ENCODE measurements around the gene ZNF408.

Gene ZNF408

DNA sequence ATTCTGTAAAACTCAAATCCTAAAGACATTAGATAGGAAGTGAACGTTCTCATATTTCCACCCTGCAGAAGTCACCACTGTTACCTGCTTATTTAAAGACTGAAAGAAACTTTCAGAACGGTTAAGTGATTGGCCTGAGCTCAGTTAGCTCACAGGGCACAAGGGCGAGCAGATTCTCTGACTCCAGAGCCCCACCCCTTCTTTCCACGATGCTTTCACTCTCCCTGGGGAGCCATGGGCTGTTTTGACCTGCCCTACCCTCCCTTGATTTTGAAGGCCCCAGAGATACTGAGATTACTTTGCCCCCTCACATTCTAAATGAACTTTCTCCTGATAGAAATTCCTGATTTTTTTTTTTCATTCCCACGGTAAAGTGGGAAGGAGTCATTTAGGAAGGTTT, 34.3 kb upstream of the ZNF408 start:
- H3K9ac ChIP-seq (ENCODE audit: low read depth, low read length), result no peak overlapping the region
- no peak overlapping the region for H2AFZ ChIP-seq (ENCODE audit: low read depth, low read length)
- H3K9me3 ChIP-seq (ENCODE audit: insufficient read depth, low read length, severe bottlenecking), result no peaks in the 10 kb centered on the region
- TF ChIP-seq EZH2 (IDR thresholded peaks at IDR 0.05; ENCODE audit: borderline replicate concordance, low read depth, low read length, severe bottlenecking), result no peak
- TF ChIP-seq, protein P1, sequence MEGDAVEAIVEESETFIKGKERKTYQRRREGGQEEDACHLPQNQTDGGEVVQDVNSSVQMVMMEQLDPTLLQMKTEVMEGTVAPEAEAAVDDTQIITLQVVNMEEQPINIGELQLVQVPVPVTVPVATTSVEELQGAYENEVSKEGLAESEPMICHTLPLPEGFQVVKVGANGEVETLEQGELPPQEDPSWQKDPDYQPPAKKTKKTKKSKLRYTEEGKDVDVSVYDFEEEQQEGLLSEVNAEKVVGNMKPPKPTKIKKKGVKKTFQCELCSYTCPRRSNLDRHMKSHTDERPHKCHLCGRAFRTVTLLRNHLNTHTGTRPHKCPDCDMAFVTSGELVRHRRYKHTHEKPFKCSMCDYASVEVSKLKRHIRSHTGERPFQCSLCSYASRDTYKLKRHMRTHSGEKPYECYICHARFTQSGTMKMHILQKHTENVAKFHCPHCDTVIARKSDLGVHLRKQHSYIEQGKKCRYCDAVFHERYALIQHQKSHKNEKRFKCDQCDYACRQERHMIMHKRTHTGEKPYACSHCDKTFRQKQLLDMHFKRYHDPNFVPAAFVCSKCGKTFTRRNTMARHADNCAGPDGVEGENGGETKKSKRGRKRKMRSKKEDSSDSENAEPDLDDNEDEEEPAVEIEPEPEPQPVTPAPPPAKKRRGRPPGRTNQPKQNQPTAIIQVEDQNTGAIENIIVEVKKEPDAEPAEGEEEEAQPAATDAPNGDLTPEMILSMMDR (IDR thresholded peaks at IDR 0.05; ENCODE audit: borderline replicate concordance, extremely low read depth, low read length, poor library complexity, severe bottlenecking), result no peak
- H3K79me2 ChIP-seq (ENCODE audit: insufficient read depth, low read length), result no peaks in the 10 kb centered on the region
- no peak overlapping the region for H3K4me3 ChIP-seq (ENCODE audit: low read depth in 1 of 2, low read length in 2 of 2)
- peaks cover 11% of the 10 kb centered on the region for H4K20me1 ChIP-seq (ENCODE audit: insufficient read depth, low read length)
- no peak overlapping the region for H3K27ac ChIP-seq (ENCODE audit: low read length)
- H3K4me1 ChIP-seq (ENCODE audit: insufficient read depth, low read length), result peaks cover 39% of the 10 kb centered on the region
- no peaks in the 10 kb centered on the region for H3K27me3 ChIP-seq (ENCODE audit: insufficient read depth, low read length, poor library complexity)
- peaks cover 82% of the 10 kb centered on the region for H3K36me3 ChIP-seq (ENCODE audit: insufficient read depth, low read length)
- no peak overlapping the region for H3K4me2 ChIP-seq (ENCODE audit: insufficient read depth, low read length)
- DNase-seq (no peak), ATAC-seq (ENCODE audit: insufficient read depth, low read depth) (no peak)

DNA sequence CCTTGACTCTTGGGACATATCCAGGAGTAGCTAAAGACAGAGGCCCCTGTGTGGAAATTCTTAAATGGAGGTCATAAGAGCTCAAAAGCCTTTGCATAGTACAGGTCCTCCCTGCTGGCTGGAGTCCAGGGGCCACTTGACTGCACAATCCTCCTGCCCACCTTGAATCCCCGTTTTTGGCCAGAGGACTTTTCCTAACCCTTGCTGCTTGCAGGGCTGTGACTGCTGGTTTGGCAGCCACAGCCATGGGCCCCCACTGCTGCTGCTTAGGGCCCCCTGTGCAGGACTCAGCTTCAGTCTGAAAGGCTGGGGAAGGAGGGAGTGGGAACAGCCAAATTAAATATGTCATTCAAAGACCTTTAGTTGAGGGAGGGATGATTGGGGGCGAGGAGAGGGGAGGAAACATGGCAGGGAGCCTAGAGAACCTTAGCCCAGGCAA, 33.8 kb upstream of the ZNF408 start:
- peaks cover 83% of the 10 kb centered on the region for H3K36me3 ChIP-seq (ENCODE audit: insufficient read depth, low read length)
- DNase-seq (no peak), ATAC-seq (ENCODE audit: insufficient read depth, low read depth) (no peak)
- H3K9ac ChIP-seq (ENCODE audit: low read depth, low read length), result no peak overlapping the region
- H3K4me1 ChIP-seq (ENCODE audit: insufficient read depth, low read length), result peaks cover 44% of the 10 kb centered on the region
- TF ChIP-seq EZH2 (IDR thresholded peaks at IDR 0.05; ENCODE audit: borderline replicate concordance, low read depth, low read length, severe bottlenecking), result no peak
- TF ChIP-seq, protein P1 (IDR thresholded peaks at IDR 0.05; ENCODE audit: borderline replicate concordance, extremely low read depth, low read length, poor library complexity, severe bottlenecking), result no peak
- peaks cover 16% of the 10 kb centered on the region for H4K20me1 ChIP-seq (ENCODE audit: insufficient read depth, low read length)
- no peak overlapping the region for H3K27ac ChIP-seq (ENCODE audit: low read length)
- H3K27me3 ChIP-seq (ENCODE audit: insufficient read depth, low read length, poor library complexity), result no peaks in the 10 kb centered on the region
- H3K79me2 ChIP-seq (ENCODE audit: insufficient read depth, low read length), result no peaks in the 10 kb centered on the region
- H3K4me3 ChIP-seq (ENCODE audit: low read depth in 1 of 2, low read length in 2 of 2), result no peak overlapping the region
- H3K4me2 ChIP-seq (ENCODE audit: insufficient read depth, low read length), result no peak overlapping the region
- H2AFZ ChIP-seq (ENCODE audit: low read depth, low read length), result no peak overlapping the region
- no peaks in the 10 kb centered on the region for H3K9me3 ChIP-seq (ENCODE audit: insufficient read depth, low read length, severe bottlenecking)

DNA sequence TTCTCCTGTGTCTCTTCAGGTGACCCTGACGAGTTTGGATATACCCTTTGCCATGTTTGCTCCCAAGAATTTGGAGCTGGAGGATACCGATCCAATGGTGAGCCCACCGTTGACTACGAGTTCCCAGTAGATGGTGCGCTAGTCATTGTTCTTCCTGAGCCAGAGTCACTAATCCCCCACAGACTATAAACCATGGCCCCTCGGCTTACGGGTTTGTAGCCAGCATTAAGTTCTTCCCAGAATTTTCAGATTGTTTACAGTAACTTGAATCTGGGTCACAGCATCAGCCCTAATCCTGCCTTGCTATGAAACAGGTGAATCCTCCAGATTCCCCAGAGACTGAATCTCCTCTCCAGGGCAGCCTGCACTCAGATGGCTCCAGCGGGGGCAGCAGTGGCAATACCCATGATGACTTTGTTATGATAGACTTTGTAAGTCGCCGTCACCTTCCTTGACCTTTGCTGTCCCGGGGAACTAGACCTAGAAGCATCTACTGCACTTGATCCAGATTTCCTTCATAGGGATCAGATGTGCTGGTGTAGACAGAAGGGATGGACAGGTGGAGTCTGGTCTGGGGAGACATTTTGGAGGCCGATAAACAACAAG, 32.2 kb upstream of the ZNF408 start:
- no peak overlapping the region for H3K27ac ChIP-seq (ENCODE audit: low read length)
- peaks cover 24% of the 10 kb centered on the region for H4K20me1 ChIP-seq (ENCODE audit: insufficient read depth, low read length)
- ATAC-seq (ENCODE audit: insufficient read depth, low read depth), result no peak
- H3K79me2 ChIP-seq (ENCODE audit: insufficient read depth, low read length), result no peaks in the 10 kb centered on the region
- H3K4me1 ChIP-seq (ENCODE audit: insufficient read depth, low read length), result peaks cover 49% of the 10 kb centered on the region
- no peaks in the 10 kb centered on the region for H3K9me3 ChIP-seq (ENCODE audit: insufficient read depth, low read length, severe bottlenecking)
- no peak overlapping the region for H3K4me3 ChIP-seq (ENCODE audit: low read depth in 1 of 2, low read length in 2 of 2)
- no peak overlapping the region for H2AFZ ChIP-seq (ENCODE audit: low read depth, low read length)
- H3K9ac ChIP-seq (ENCODE audit: low read depth, low read length), result no peak overlapping the region
- peaks cover 86% of the 10 kb centered on the region for H3K36me3 ChIP-seq (ENCODE audit: insufficient read depth, low read length)
- no peak for TF ChIP-seq EZH2 (IDR thresholded peaks at IDR 0.05; ENCODE audit: borderline replicate concordance, low read depth, low read length, severe bottlenecking)
- TF ChIP-seq, protein P1 (IDR thresholded peaks at IDR 0.05; ENCODE audit: borderline replicate concordance, extremely low read depth, low read length, poor library complexity, severe bottlenecking), result no peak
- no peak overlapping the region for H3K4me2 ChIP-seq (ENCODE audit: insufficient read depth, low read length)
- DNase-seq, result no peak
- no peaks in the 10 kb centered on the region for H3K27me3 ChIP-seq (ENCODE audit: insufficient read depth, low read length, poor library complexity)

Measured in DND-41 (cell line).